Peyer's patch (tissue), 4 donors: ENCODE data around the gene COL23A1.

ENCODE experiments used
- CTCF ChIP-seq, 6 experiments: fragments of 450-650 bp in 4 of 6; fragments of 200-600 bp in 2 of 6; sonication (generic) in 1 of 6; IDR thresholded peaks; one replicate each; pipeline ENCODE4 v1.5.1; 2017 to 2019; ENCODE audit warnings: antibody characterized with exemption in 6 of 6, mild to moderate bottlenecking in 3 of 6, moderate library complexity in 1 of 6
- POLR2A ChIP-seq, 2 donors: fragments of 450-650 bp; IDR thresholded peaks; one replicate each; pipeline ENCODE4 v1.5.1; 2017; ENCODE audit warnings: antibody characterized with exemption in 2 of 2, mild to moderate bottlenecking in 2 of 2, moderate library complexity in 2 of 2

- no peak for TF ChIP-seq CTCF (IDR thresholded peaks at IDR 0.05)
- no peak for TF ChIP-seq POLR2A (IDR thresholded peaks at IDR 0.05)
Measured at GRCh38 chr5:178463321-178464155, 126.7 kb downstream of the COL23A1 start.
